ENCODE data around the gene PKLR.

The PKLR gene

GRCh38 chr1:155286544-155286943 lies 14.7 kb downstream of the PKLR start:
- Histone ChIP-seq H3K4me1 (no peaks in the 10 kb centered on the region), H3K9me3 (no peaks in the 10 kb centered on the region), H3K27me3 (ENCODE audit: low read depth) (no peaks in the 10 kb centered on the region), H3K36me3 (replicated peaks) (0 out of 2 replicates have a peak, but pooled peaks cover 4% of the 10 kb centered on the region), H3K4me3 (no peak overlapping the region)
- DNase-seq (ENCODE audit: low spot score in 2 of 2), result no peak
- in situ Hi-C loops (cut with MboI; ENCODE audit: low sequenced_read_pairs), result no loop called here

DNA sequence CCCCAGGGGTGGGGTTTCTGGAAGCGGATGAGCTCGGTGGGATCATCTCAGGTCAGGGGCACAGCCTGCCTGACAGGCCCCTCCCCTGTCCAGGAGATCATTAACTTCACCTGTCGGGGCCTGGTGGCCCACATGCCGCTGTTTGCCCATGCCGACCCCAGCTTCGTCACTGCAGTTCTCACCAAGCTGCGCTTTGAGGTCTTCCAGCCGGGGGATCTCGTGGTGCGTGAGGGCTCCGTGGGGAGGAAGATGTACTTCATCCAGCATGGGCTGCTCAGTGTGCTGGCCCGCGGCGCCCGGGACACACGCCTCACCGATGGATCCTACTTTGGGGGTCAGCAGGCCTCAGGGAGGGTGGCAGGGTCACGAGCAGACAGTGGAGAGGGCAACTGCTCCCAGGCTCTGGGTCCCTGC lies 15.6 kb downstream of the PKLR start:
- Histone ChIP-seq H3K4me1 (no peaks in the 10 kb centered on the region), H3K36me3 (replicated peaks) (0 out of 2 replicates have a peak, but pooled peaks cover 4% of the 10 kb centered on the region)

GRCh38 chr1:155285063-155285462 lies 16.2 kb downstream of the PKLR start:
- no peak for DNase-seq (ENCODE audit: low spot score in 2 of 2)
- Histone ChIP-seq H3K36me3 (replicated peaks) (0 out of 2 replicates have a peak, but pooled peaks cover 4% of the 10 kb centered on the region), H3K4me3 (no peak overlapping the region), H3K9me3 (no peaks in the 10 kb centered on the region), H3K27me3 (ENCODE audit: low read depth) (no peaks in the 10 kb centered on the region), H3K4me1 (no peaks in the 10 kb centered on the region)
- in situ Hi-C loops (cut with MboI; ENCODE audit: low sequenced_read_pairs), result no loop called here

More for the DNA sequence above, 15.6 kb downstream of the PKLR start:
- Histone ChIP-seq H3K4me3 (no peak overlapping the region), H3K9me3 (no peaks in the 10 kb centered on the region), H3K27me3 (ENCODE audit: low read depth) (no peaks in the 10 kb centered on the region)
- no peak for DNase-seq (ENCODE audit: low spot score in 2 of 2)
- in situ Hi-C loops (cut with MboI; ENCODE audit: low sequenced_read_pairs), result no loop called here

- in situ Hi-C loops (cut with MboI; ENCODE audit: low sequenced_read_pairs), result no loop called here
- DNase-seq (ENCODE audit: low spot score in 2 of 2), result no peak
Observed at GRCh38 chr1:155284476-155284875, 16.8 kb downstream of the PKLR start.

DNA sequence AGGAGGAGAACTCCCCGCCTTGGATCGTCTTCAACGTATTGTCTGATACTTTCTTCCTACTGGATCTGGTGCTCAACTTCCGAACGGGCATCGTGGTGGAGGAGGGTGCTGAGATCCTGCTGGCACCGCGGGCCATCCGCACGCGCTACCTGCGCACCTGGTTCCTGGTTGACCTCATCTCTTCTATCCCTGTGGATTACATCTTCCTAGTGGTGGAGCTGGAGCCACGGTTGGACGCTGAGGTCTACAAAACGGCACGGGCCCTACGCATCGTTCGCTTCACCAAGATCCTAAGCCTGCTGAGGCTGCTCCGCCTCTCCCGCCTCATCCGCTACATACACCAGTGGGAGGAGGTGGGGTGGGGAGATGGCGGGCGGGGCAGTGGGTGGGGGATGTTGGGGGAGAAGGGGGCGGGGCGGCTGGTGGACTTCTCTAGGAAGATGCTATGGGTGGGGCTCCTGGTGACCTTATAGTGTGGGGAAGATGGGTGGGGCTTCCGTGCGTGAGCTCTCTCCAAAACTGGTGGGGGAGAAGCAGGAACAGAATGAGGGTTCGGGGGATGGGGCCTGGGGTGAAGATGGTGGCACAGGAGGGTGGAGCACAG lies 18.6 kb downstream of the PKLR start:
- H3K4me1 ChIP-seq, result peaks cover 9% of the 10 kb centered on the region
- no peak overlapping the region for H3K4me3 ChIP-seq
- H3K36me3 ChIP-seq (replicated peaks), result 0 out of 2 replicates have a peak, but pooled peaks cover 4% of the 10 kb centered on the region
- in situ Hi-C loops (cut with MboI; ENCODE audit: low sequenced_read_pairs), result no loop called here
- peak in 1 of 2 experiments; percentile 27 for DNase-seq (ENCODE audit: low spot score in 2 of 2)
- H3K27me3 ChIP-seq (ENCODE audit: low read depth), result no peaks in the 10 kb centered on the region
- H3K9me3 ChIP-seq, result no peaks in the 10 kb centered on the region

More at GRCh38 chr1:155284476-155284875, 16.8 kb downstream of the PKLR start:
- no peaks in the 10 kb centered on the region for H3K9me3 ChIP-seq
- H3K4me1 ChIP-seq, result no peaks in the 10 kb centered on the region
- H3K36me3 ChIP-seq (replicated peaks), result 0 out of 2 replicates have a peak, but pooled peaks cover 4% of the 10 kb centered on the region
- no peaks in the 10 kb centered on the region for H3K27me3 ChIP-seq (ENCODE audit: low read depth)
- no peak overlapping the region for H3K4me3 ChIP-seq

- Histone ChIP-seq H3K27me3 (ENCODE audit: low read depth) (no peaks in the 10 kb centered on the region), H3K4me1 (peaks cover 13% of the 10 kb centered on the region), H3K9me3 (no peaks in the 10 kb centered on the region), H3K4me3 (no peak overlapping the region), H3K36me3 (replicated peaks) (0 out of 2 replicates have a peak, but pooled peaks cover 4% of the 10 kb centered on the region)
- in situ Hi-C loops (cut with MboI; ENCODE audit: low sequenced_read_pairs), result no loop called here
- no peak for DNase-seq (ENCODE audit: low spot score in 2 of 2)
Observed at GRCh38 chr1:155279268-155279667, 22.0 kb downstream of the PKLR start.

DNA sequence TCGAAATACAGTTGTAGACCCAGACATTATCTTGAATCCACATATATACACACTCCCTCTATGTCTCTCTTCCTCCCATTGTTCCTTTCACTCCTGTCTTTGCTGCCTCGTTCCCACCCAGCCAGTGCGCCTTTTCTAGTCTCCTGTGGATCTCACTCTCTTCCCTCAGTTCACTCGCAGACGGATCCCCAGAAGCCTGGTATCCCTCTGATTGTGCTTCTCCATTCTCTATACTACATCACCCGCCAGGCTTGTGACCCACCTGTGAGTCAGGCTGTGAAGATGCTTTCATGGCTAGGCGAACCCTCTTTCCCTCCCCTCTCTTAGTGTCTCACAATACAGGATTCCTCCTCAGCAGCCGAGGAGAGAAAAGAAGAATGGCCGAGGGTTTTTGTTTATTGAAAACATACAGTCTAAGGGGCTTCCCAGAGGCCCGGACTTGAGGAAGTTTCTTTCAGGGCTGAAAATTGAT lies 22.5 kb downstream of the PKLR start:
- no peak for DNase-seq (ENCODE audit: low spot score in 2 of 2)
- in situ Hi-C loops (cut with MboI; ENCODE audit: low sequenced_read_pairs), result no loop called here
- H3K9me3 ChIP-seq, result no peaks in the 10 kb centered on the region

DNA sequence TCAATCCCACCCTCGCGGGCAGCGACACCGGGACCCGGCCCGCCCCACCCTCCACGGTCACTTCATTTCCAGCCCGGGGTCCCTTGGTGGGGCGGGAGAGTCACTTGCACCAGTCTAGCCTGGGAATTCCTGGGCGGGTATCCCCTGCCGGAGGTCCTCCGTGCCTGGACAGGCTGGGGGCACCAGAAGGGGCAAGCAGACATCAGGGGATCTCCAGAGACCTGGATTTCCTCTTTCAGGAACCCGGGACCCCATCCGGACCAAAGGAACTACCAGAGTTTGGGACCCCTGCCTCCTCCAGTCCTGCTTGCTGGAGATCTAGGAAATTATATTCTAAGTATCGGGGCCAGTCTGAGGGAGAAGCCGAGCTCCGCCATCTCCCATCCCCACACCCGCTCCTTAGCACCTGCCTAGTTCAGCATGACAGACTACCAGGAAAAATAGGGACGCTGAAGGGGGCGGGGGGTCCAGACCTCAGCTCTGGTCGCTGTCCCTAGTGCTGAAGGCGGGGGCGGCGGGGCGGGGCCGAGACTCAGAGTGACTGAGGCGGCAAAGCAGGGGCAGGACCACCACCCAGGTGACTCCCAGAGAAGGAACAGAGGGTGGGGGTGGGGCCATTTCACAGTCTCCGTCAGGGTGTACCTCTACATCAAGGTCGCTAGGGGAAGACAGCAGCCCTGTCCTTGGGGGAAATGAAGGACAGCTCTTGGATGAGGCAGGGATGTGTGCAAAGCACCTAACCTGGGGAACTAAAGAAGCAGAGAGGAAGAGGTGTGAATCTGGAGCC lies 23.1 kb downstream of the PKLR start:
- in situ Hi-C loops (cut with MboI; ENCODE audit: low sequenced_read_pairs), result no loop called here
- DNase-seq (ENCODE audit: low spot score in 2 of 2), result peak; percentile 46 to 91

More for the DNA sequence above, 22.5 kb downstream of the PKLR start:
- no peaks in the 10 kb centered on the region for H3K27me3 ChIP-seq (ENCODE audit: low read depth)
- H3K4me1 ChIP-seq, result peaks cover 17% of the 10 kb centered on the region
- 0 out of 2 replicates have a peak, but pooled peaks cover 2% of the 10 kb centered on the region for H3K36me3 ChIP-seq (replicated peaks)
- peak overlapping the region; percentile 58 for H3K4me3 ChIP-seq

DNA sequence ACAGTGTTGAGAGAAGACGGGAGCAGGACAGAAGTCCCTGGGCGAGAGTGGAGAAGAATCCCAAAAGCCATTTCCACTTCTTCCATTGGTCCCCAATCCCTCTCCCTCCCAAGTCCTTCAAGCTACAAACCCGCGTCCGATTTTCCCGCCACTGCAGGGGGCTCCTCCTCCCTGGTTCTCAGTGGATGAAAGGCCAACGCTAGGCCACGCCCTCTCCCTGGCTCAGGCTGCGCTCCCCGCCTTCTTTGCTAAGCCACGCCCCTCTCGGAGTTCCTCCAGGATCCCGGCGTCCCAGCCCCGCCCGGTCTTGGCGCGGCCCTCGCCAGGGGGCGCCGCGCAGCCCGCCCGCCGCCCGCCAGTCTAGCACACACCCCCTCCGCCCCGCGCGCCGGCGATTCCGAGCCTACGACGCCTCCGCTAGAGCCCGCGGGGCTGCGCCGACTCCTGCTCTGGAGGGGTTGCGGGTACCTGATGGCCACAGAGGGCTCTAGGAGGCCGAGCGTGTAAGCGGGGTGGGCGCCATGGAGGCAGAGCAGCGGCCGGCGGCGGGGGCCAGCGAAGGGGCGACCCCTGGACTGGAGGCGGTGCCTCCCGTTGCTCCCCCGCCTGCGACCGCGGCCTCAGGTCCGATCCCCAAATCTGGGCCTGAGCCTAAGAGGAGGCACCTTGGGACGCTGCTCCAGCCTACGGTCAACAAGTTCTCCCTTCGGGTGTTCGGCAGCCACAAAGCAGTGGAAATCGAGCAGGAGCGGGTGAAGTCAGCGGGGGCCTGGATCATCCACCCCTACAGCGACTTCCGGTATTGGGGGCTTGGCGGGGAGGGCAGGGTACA lies 24.0 kb downstream of the PKLR start, which contains the start of gene HCN3:
Gene HCN3 (plus strand): TSS at position 394 of the 832 bp plus-strand sequence. CDS start 128 bp downstream, at position 522.
- DNase-seq (ENCODE audit: low spot score in 2 of 2), result peak; percentile 95 to 100
- Histone ChIP-seq H3K27me3 (ENCODE audit: low read depth) (no peaks in the 10 kb centered on the region), H3K9me3 (no peaks in the 10 kb centered on the region), H3K36me3 (replicated peaks) (no peaks in the 10 kb centered on the region; the same call in 1 of the 2 replicates), H3K4me1 (peaks cover 19% of the 10 kb centered on the region), H3K4me3 (peak within 1 kb of the TSS; percentile 58)
- in situ Hi-C loops (cut with MboI; ENCODE audit: low sequenced_read_pairs), result no loop called here

More for the DNA sequence above, 23.1 kb downstream of the PKLR start:
- Histone ChIP-seq H3K9me3 (no peaks in the 10 kb centered on the region), H3K4me1 (peaks cover 19% of the 10 kb centered on the region), H3K27me3 (ENCODE audit: low read depth) (no peaks in the 10 kb centered on the region), H3K36me3 (replicated peaks) (no peaks in the 10 kb centered on the region), H3K4me3 (peak overlapping the region; percentile 58)

DNA sequence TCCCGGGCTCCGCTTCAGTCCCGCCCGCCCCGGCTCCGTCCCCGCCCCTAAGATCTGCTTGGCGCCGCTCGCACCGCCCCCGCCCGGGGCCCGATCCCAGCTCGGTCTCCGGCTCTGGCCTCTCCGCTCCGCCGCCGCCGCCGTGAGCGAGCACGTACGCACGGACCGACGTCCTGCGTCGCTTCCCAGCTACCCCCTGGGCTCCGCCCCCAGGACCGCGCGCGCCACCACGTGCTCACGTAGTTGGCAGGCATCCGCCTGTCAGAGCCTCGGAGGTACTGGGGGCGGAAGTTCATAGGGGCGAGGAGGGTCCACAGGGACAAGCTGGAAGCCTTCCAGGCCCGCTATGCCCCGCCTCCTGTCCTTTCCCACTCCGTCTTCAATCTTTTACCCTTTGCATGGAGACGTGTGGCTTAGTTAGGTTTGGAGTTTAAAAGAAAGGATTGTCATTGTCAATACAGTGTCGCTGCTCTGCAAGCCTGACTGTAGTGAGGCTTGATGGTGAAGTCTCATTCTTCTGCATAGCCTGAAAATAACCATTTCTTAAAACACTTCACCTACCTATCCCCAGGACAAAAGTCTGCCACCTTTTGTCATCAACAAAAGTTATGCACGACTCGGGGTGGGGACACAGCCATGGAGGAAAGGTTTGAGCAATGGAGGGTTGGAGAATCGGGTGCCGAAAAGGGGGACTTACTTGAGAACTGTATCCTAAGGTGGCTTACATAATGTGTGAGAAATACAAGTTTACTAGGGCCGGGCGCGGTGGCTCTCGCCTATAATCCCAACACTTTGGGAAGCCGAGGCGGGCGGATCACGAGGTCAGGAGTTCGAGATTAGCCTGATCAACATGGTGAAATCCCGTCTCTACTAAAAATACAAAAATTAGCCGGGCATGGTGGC lies 27.6 kb downstream of the PKLR start, which contains the start of gene CLK2:
Gene CLK2 (minus strand): TSS at position 162 of the 903 bp plus-strand sequence. CDS start 2,527 bp downstream, outside the sequence.
- peaks cover 35% of the 10 kb centered on the region for H3K36me3 ChIP-seq (replicated peaks)
- peak within 1 kb of the TSS; percentile 62 for H3K4me3 ChIP-seq
- H3K4me1 ChIP-seq, result peaks cover 14% of the 10 kb centered on the region
- no peaks in the 10 kb centered on the region for H3K27me3 ChIP-seq (ENCODE audit: low read depth)
- DNase-seq (ENCODE audit: low spot score in 2 of 2), result peak; percentile 97 to 99
- in situ Hi-C loops (cut with MboI; ENCODE audit: low sequenced_read_pairs), result loop anchor here (5.0 kb wide), 1 partner anchor 34 kb away; the partner anchor contains the start of gene FDPS
- no peaks in the 10 kb centered on the region for H3K9me3 ChIP-seq

- DNase-seq (ENCODE audit: low spot score in 2 of 2), result peak; percentile 29 to 79
- no peaks in the 10 kb centered on the region for H3K9me3 ChIP-seq
Observed at GRCh38 chr1:155272466-155273342, 28.5 kb downstream of the PKLR start.

More at GRCh38 chr1:155272466-155273342, 28.5 kb downstream of the PKLR start:
- in situ Hi-C loops (cut with MboI; ENCODE audit: low sequenced_read_pairs), result loop anchor here (5.0 kb wide), 1 partner anchor 35 kb away; the partner anchor contains the start of gene FDPS
- Histone ChIP-seq H3K27me3 (ENCODE audit: low read depth) (no peaks in the 10 kb centered on the region), H3K4me3 (peak overlapping the region; percentile 62), H3K4me1 (peaks cover 10% of the 10 kb centered on the region), H3K36me3 (replicated peaks) (peaks cover 44% of the 10 kb centered on the region)

All from HAP-1 (cell line).